Kidney epithelial cell (primary cell): ENCODE data around the gene CDC42. TPM values are rescaled to one million over a fixed set of nuclear protein-coding genes. Genes with fewer than 3 reads are reported as not detected.

ENCODE experiments used
- DNase-seq: peaks from one replicate; pipeline ENCODE4 v3.0.0-alpha.2; 2010; ENCODE audit warnings: low read depth
- H3K27me3 ChIP-seq: 2 replicates; pipeline ENCODE4 v1.6.0; 2011; ENCODE audit warnings: low read length; ENCODE audit not compliant: control insufficient read depth, insufficient read depth
- H3K36me3 ChIP-seq: 2 replicates; pipeline ENCODE4 v1.5.1; 2011; ENCODE audit warnings: low read length; ENCODE audit not compliant: control insufficient read depth, insufficient read depth
- H3K4me3 ChIP-seq: 2 replicates; pipeline ENCODE4 v1.5.1; 2011; ENCODE audit warnings: low read depth, mild to moderate bottlenecking, control low read depth, low read length
- CTCF ChIP-seq: IDR thresholded peaks from 2 replicates; pipeline ENCODE4 v1.5.1; 2011; ENCODE audit warnings: mild to moderate bottlenecking, moderate library complexity, low read length, control low read depth, inconsistent platforms; ENCODE audit not compliant: insufficient read depth, poor library complexity, severe bottlenecking
- total RNA-seq: library from RNA; depleted of rRNA; stranded (reverse); fragments of >200 nt; gene quantifications from 2 replicates; pipeline ENCODE4 v1.2.3, GENCODE V29; 2015

The CDC42 gene
- total RNA-seq, 1 donor from 2014 or later = 327 TPM

- Histone ChIP-seq H3K4me3 (no peak overlapping the region), H3K27me3 (no peaks in the 10 kb centered on the region), H3K36me3 (no peaks in the 10 kb centered on the region)
- peak; percentile 42 for TF ChIP-seq CTCF
- DNase-seq = peak; percentile 88
These were observed 33.6 kb upstream of the CDC42 start for GRCh38 chr1:22018583-22019559.

GRCh38 chr1:22021061-22021460, 31.4 kb upstream of the CDC42 start:
- DNase-seq = no peak
- Histone ChIP-seq H3K36me3 (no peaks in the 10 kb centered on the region), H3K27me3 (no peaks in the 10 kb centered on the region), H3K4me3 (no peak overlapping the region)
- no peak for TF ChIP-seq CTCF

- TF ChIP-seq CTCF = no peak
- H3K27me3 ChIP-seq = no peaks in the 10 kb centered on the region
- peak overlapping the region; percentile 95 for H3K4me3 ChIP-seq
- DNase-seq = no peak
- H3K36me3 ChIP-seq = no peaks in the 10 kb centered on the region
These were observed 27.8 kb upstream of the CDC42 start for GRCh38 chr1:22024485-22025367.

GRCh38 chr1:22025368-22026155, 26.9 kb upstream of the CDC42 start:
- no peak for TF ChIP-seq CTCF
- Histone ChIP-seq H3K36me3 (no peaks in the 10 kb centered on the region), H3K27me3 (no peaks in the 10 kb centered on the region), H3K4me3 (peak overlapping the region; percentile 95)
- DNase-seq = peak; percentile 81

GRCh38 chr1:22026924-22027289, 25.6 kb upstream of the CDC42 start:
- H3K27me3 ChIP-seq = no peaks in the 10 kb centered on the region
- no peak overlapping the region for H3K4me3 ChIP-seq
- TF ChIP-seq CTCF = no peak
- H3K36me3 ChIP-seq = no peaks in the 10 kb centered on the region
- no peak for DNase-seq
